Measurements from ENCODE around the gene SAFB.

DNA sequence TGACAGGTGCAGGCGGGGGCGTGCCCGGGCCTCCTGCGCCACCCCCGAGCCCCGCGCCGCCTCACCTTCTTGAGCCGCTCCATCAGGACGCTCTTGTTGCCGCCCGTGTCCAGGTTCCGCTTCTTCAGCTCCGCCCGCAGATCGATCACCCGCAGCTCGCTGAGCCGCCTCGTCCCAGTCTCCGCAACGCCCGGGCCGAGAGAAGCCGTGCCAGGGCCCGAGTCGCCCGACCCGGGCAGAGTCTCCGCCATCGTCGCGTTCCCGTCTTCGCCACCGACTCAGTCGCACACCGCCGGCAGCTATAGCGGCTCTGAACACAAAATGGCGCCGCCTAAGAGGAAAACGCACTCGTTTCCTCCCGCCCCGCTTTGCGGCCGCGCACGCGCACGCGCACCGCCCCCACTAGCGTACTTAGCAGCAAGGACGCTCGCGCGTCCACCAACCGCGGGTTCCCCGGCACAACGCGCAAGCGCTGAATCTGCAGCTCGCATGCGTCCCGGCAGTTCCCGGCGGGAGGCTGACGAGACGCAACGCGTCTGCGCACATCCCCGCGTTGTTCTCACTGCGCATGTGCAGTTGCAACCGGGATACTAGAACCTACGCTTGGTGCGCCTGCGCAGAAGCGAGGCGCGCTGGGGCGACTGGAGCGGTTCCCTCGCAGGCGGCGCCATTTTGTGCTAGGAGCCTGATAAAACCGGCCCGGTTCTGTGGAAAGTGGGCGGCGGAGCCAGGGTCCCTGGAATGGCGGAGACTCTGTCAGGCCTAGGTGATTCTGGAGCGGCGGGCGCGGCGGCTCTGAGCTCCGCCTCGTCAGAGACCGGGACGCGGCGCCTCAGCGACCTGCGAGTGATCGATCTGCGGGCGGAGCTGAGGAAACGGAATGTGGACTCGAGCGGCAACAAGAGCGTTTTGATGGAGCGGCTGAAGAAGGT is at the start of gene SAFB, which contains the start of gene SAFB2:
- no peak for TF ChIP-seq EZH2phosphoT487 (IDR thresholded peaks at IDR 0.05; ENCODE audit: insufficient read depth, low read depth)
- no peak for TF ChIP-seq EZH2 (IDR thresholded peaks at IDR 0.05; ENCODE audit: insufficient read depth, poor library complexity, severe bottlenecking)
